A673 (cell line): ENCODE results near the gene RERE. TPM values are rescaled to one million over a fixed set of nuclear protein-coding genes. Genes with fewer than 3 reads are reported as not detected.

Experiments
- BruUV-seq: library from RNA; stranded (reverse); fragments of 400-500 nt; replicated peaks from 2 replicates; lab custom pipeline; 2021; lab: Mats Ljungman, UMichigan
- CTCF ChIA-PET: fragments of 300-600 bp; sonication (Branson Sonifier 250); formaldehyde crosslinking; loops from one replicate; lab custom pipeline; 2022; ENCODE audit warnings: antibody characterized with exemption; lab: Charles Lee
- POLR2A ChIA-PET: fragments of 300-600 bp; sonication (Branson Sonifier 250); formaldehyde crosslinking; loops from one replicate; lab custom pipeline; 2022; ENCODE audit warnings: antibody characterized with exemption; ENCODE audit not compliant: low non-redundant PET; lab: Charles Lee
- DNase-seq: peaks from one replicate; pipeline ENCODE4 v3.0.0-alpha.2; 2015; ENCODE audit warnings: low spot score
- H3K27ac ChIP-seq: fragments of 200-600 bp; sonication (generic); 2 replicates; pipeline ENCODE4 v1.5.1; 2016; ENCODE audit warnings: mixed run types, low read depth, mild to moderate bottlenecking, mixed read lengths, antibody characterized with exemption, low read length; ENCODE audit not compliant: poor library complexity, severe bottlenecking
- H3K27me3 ChIP-seq: fragments of 200-600 bp; sonication (generic); replicated peaks from 2 replicates; pipeline ENCODE4 v1.6.1; 2017; ENCODE audit warnings: mixed run types, low read depth, mild to moderate bottlenecking, mixed read lengths, antibody characterized with exemption, low read length; ENCODE audit not compliant: insufficient read depth, poor library complexity
- H3K36me3 ChIP-seq: fragments of 200-600 bp; sonication (generic); 2 replicates; pipeline ENCODE4 v1.6.1; 2016; ENCODE audit warnings: mixed run types, mild to moderate bottlenecking, mixed read lengths, antibody characterized with exemption, low read length; ENCODE audit not compliant: insufficient read depth, poor library complexity, severe bottlenecking
- H3K4me1 ChIP-seq: fragments of 200-600 bp; sonication (generic); 2 replicates; pipeline ENCODE4 v1.6.1; 2017; ENCODE audit warnings: mixed run types, mild to moderate bottlenecking, mixed read lengths, antibody characterized with exemption, low read length; ENCODE audit not compliant: insufficient read depth, poor library complexity, severe bottlenecking
- H3K4me3 ChIP-seq: fragments of 200-600 bp; sonication (generic); 2 replicates; pipeline ENCODE4 v1.5.1; 2016; ENCODE audit warnings: low read depth, mixed run types, mild to moderate bottlenecking, mixed read lengths, low read length; ENCODE audit not compliant: poor library complexity, severe bottlenecking
- H3K9me3 ChIP-seq: fragments of 200-600 bp; sonication (generic); 2 replicates; pipeline ENCODE4 v1.6.1; 2016; ENCODE audit warnings: mixed run types, low read depth, mild to moderate bottlenecking, mixed read lengths, antibody characterized with exemption, low read length; ENCODE audit not compliant: poor library complexity, severe bottlenecking
- EZH2 ChIP-seq: fragments of 200-600 bp; sonication (generic); IDR thresholded peaks from 2 replicates; pipeline ENCODE4 v1.6.1; 2017; ENCODE audit warnings: borderline replicate concordance, low read depth, mild to moderate bottlenecking, mixed read lengths, antibody characterized with exemption, low read length; ENCODE audit not compliant: poor library complexity, severe bottlenecking
- intact Hi-C: fragments of 100-400 bp; cut with micrococcal nuclease; formaldehyde crosslinking; loops from one replicate; pipeline ENCODE4 v1.10.0; 2022; ENCODE audit not compliant: unreplicated experiment
- total RNA-seq: library from RNA; stranded (reverse); gene quantifications from 2 replicates; pipeline ENCODE4 v1.2.3, GENCODE V29; 2021
- TF ChIP-seq, protein P1 (sequence below): fragments of 300-800, 200-600 bp; sonication (generic); conservative IDR thresholded peaks from 2 replicates; pipeline ENCODE4 v1.5.1; 2017; ENCODE audit warnings: low read depth, mild to moderate bottlenecking, antibody characterized with exemption, low read length, moderate library complexity, mixed read lengths

Gene RERE
- total RNA-seq, 1 experiment from 2014 or later = 188 TPM

DNA sequence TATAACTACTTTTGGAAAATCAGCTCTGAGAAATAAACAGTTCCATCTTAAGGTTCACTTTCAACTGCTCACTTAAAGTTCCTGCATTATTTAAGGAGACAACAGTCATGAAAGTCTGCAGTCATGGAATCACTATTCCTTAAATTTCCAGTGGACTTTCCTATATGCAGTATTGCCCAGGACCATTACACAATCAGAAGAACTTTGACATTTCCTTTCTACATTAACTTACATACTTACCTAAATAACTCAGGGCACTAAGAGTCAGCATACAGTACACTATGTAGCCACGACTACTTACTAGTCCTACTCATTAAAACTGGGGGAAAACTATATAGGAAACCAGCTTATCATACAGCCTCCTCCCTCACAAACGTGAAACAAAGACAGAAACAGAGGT is 279.4 kb downstream of the RERE start:
- no peak for DNase-seq
- peaks cover 17% of the 10 kb centered on the region for H3K4me1 ChIP-seq
- CTCF ChIA-PET = no interaction called here
- TF ChIP-seq, protein P1, sequence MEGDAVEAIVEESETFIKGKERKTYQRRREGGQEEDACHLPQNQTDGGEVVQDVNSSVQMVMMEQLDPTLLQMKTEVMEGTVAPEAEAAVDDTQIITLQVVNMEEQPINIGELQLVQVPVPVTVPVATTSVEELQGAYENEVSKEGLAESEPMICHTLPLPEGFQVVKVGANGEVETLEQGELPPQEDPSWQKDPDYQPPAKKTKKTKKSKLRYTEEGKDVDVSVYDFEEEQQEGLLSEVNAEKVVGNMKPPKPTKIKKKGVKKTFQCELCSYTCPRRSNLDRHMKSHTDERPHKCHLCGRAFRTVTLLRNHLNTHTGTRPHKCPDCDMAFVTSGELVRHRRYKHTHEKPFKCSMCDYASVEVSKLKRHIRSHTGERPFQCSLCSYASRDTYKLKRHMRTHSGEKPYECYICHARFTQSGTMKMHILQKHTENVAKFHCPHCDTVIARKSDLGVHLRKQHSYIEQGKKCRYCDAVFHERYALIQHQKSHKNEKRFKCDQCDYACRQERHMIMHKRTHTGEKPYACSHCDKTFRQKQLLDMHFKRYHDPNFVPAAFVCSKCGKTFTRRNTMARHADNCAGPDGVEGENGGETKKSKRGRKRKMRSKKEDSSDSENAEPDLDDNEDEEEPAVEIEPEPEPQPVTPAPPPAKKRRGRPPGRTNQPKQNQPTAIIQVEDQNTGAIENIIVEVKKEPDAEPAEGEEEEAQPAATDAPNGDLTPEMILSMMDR = no peak
- TF ChIP-seq EZH2 = no peak
- POLR2A ChIA-PET = no interaction called here
- no TSS peak for BruUV-seq
- intact Hi-C loops = no loop called here
- H3K4me3 ChIP-seq = no peak overlapping the region
- no peak overlapping the region for H3K27ac ChIP-seq
- no peaks in the 10 kb centered on the region for H3K9me3 ChIP-seq
- H3K36me3 ChIP-seq = peaks cover 16% of the 10 kb centered on the region
- H3K27me3 ChIP-seq = no peaks in the 10 kb centered on the region

DNA sequence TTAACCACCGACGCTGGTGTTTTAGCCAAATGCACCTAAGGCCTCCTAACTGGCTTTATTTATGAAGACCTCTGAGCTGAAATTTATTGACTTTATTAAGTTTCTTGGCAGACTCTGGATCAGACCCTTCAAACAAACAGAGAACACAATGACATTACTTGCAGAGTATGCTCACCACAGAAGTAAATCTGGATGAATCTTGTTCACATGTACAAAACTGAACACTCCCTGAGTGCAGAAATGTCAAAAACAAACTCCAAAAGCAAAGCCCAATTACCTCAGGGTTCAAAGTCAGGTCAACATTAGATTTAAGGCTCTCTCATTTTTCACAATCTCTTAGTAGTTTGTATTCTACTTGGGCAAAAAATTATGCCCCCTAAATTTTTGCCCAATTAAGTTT is 280.9 kb downstream of the RERE start:
- POLR2A ChIA-PET = no interaction called here
- intact Hi-C loops = no loop called here
- no TSS peak for BruUV-seq
- CTCF ChIA-PET = no interaction called here
- no peaks in the 10 kb centered on the region for H3K27me3 ChIP-seq
- H3K27ac ChIP-seq = no peak overlapping the region
- H3K9me3 ChIP-seq = no peaks in the 10 kb centered on the region
- H3K36me3 ChIP-seq = peaks cover 16% of the 10 kb centered on the region
- TF ChIP-seq EZH2 = no peak
- TF ChIP-seq, protein P1 = no peak
- no peak overlapping the region for H3K4me3 ChIP-seq
- no peak for DNase-seq
- peaks cover 12% of the 10 kb centered on the region for H3K4me1 ChIP-seq

DNA sequence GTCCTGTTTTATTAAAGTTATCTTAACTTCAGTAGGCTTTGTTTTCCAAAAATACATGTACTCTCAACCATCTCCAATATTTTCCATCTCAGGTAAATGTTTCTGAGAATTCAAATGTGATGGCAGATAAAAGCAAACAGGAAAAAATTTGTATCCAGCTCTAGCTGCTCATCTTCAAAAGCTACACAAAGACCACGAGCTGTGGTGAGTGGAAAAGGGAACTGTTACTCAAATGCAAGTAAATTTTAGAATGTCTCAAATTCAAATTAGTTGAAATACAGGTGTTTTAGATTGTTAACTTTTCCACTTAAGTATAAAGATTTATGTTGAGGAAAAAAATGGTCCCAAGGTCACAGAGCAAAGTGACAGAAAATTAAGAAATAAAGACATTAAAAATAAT is 283.5 kb downstream of the RERE start:
- BruUV-seq = no TSS peak
- DNase-seq = no peak
- H3K36me3 ChIP-seq = peaks cover 15% of the 10 kb centered on the region
- H3K4me3 ChIP-seq = no peak overlapping the region
- H3K27ac ChIP-seq = no peak overlapping the region
- ChIA-PET CTCF (no interaction called here), POLR2A (no interaction called here)
- H3K4me1 ChIP-seq = no peaks in the 10 kb centered on the region
- no peaks in the 10 kb centered on the region for H3K27me3 ChIP-seq
- intact Hi-C loops = no loop called here
- H3K9me3 ChIP-seq = no peaks in the 10 kb centered on the region
- TF ChIP-seq EZH2 = no peak
- TF ChIP-seq, protein P1 = no peak
